GM12878 (cell line): Measurements from ENCODE around the gene STX8. TPM values are rescaled to one million over a fixed set of nuclear protein-coding genes. Genes with fewer than 3 reads are reported as not detected.
"Not testable (repeated sequence)": the region's sequence is repeated elsewhere in the genome, so short reads cannot be mapped to it uniquely, and the experiment has no call there.

Experiments used
- ATAC-seq: fragments of 200-7000 bp; cut with Tn5 transposase; 3 replicates; pipeline ENCODE4 v1.9.1; 2020; ENCODE audit warnings: mild to moderate bottlenecking, moderate library complexity
- BruUV-seq: library from RNA; stranded (reverse); fragments of 400-500 nt; replicated peaks from 2 replicates; lab custom pipeline; 2021; lab: Mats Ljungman, UMichigan
- CTCF ChIA-PET: fragments of 300-600 bp; sonication (Branson Sonifier 250); formaldehyde crosslinking; extraction: SDS; loops from one replicate; lab custom pipeline; 2021; ENCODE audit warnings: inconsistent platforms; lab: Yijun Ruan, JAX
- POLR2A ChIA-PET: fragments of 350-600 bp; formaldehyde crosslinking; extraction: SDS; loops from one replicate; lab custom pipeline; 2021; ENCODE audit warnings: inconsistent platforms; lab: Charles Lee
- RAD21 ChIA-PET: fragments of 300-600 bp; sonication (Branson Sonifier 250); formaldehyde crosslinking; loops from one replicate; lab custom pipeline; 2023; ENCODE audit warnings: antibody characterized with exemption; ENCODE audit not compliant: unreplicated experiment; lab: Charles Lee
- SMC1A ChIA-PET: fragments of 300-600 bp; sonication (Branson Sonifier 250); formaldehyde crosslinking; loops from one replicate; lab custom pipeline; 2023; ENCODE audit not compliant: unreplicated experiment, uncharacterized antibody; lab: Charles Lee
- DNase-seq: peaks from one replicate; pipeline ENCODE4 v3.0.0-alpha.2; 2011; ENCODE audit warnings: low read depth, low spot score
- FAIRE-seq: peaks from 3 replicates; lab custom pipeline; 2011; peaks lifted over from hg19 to GRCh38; lab: Jason Lieb, UNC
- H2AFZ ChIP-seq: 2 replicates; pipeline ENCODE4 v1.6.0; 2011; ENCODE audit warnings: low read depth, low read length, control low read depth; ENCODE audit not compliant: control insufficient read depth
- H3K27ac ChIP-seq: 2 replicates; pipeline ENCODE4 v1.5.1; 2011; ENCODE audit warnings: control low read depth; ENCODE audit not compliant: control insufficient read depth, insufficient read depth
- H3K27me3 ChIP-seq, 2 experiments: replicated peaks in 1 of 2; 2 replicates each; pipeline versions ENCODE4 v1.6.0 to v1.6.1; 2011; ENCODE audit warnings: low read length in 1 of 2; ENCODE audit not compliant: control insufficient read depth in 2 of 2, insufficient read depth in 2 of 2
- H3K36me3 ChIP-seq, 2 experiments: 2 replicates each; pipeline ENCODE4 v1.5.1; 2011; ENCODE audit warnings: low read length in 1 of 2; ENCODE audit not compliant: control insufficient read depth in 2 of 2, insufficient read depth in 2 of 2
- H3K4me1 ChIP-seq: 2 replicates; pipeline ENCODE4 v1.6.1; 2011; ENCODE audit warnings: mild to moderate bottlenecking, low read length, moderate library complexity, mixed read lengths; ENCODE audit not compliant: control insufficient read depth, insufficient read depth
- H3K4me2 ChIP-seq: 2 replicates; pipeline ENCODE4 v1.6.0; 2011; ENCODE audit warnings: control low read depth; ENCODE audit not compliant: control insufficient read depth, insufficient read depth
- H3K4me3 ChIP-seq: fragments of 200-600 bp; sonication (generic); 2 replicates; pipeline ENCODE4 v1.5.1; 2016
- H3K79me2 ChIP-seq: 2 replicates; pipeline ENCODE4 v1.6.0; 2011; ENCODE audit warnings: low read length; ENCODE audit not compliant: control insufficient read depth, insufficient read depth
- H3K9ac ChIP-seq: 2 replicates; pipeline ENCODE4 v1.8.0; 2011; ENCODE audit warnings: low read length, control low read depth, mixed read lengths; ENCODE audit not compliant: control insufficient read depth, insufficient read depth
- H3K9me3 ChIP-seq: replicated peaks from 3 replicates; pipeline ENCODE4 v1.5.1; 2011; ENCODE audit warnings: mild to moderate bottlenecking, low read length; ENCODE audit not compliant: control insufficient read depth, insufficient read depth
- H4K20me1 ChIP-seq: 2 replicates; pipeline ENCODE4 v1.6.0; 2011; ENCODE audit not compliant: control insufficient read depth, insufficient read depth
- POLR2AphosphoS5 ChIP-seq: IDR thresholded peaks from 2 replicates; pipeline ENCODE4 v1.6.1; 2011; ENCODE audit warnings: mild to moderate bottlenecking, low read length, inconsistent platforms
- RELA ChIP-seq: fragments of 450-650 bp; IDR thresholded peaks from 2 replicates; pipeline ENCODE4 v1.8.0; 2014; ENCODE audit warnings: borderline replicate concordance; ENCODE audit not compliant: partially characterized antibody
- RUNX3 ChIP-seq: IDR thresholded peaks from 2 replicates; pipeline ENCODE4 v1.6.1; 2012; ENCODE audit warnings: low read length, inconsistent platforms
- SMC3 ChIP-seq: IDR thresholded peaks from 2 replicates; pipeline ENCODE4 v1.6.1; 2011; ENCODE audit warnings: low read length, improper control_type of control experiment, borderline replicate concordance
- SUPT20H ChIP-seq: IDR thresholded peaks from 2 replicates; pipeline ENCODE4 v1.6.1; 2011; ENCODE audit warnings: low read depth, mild to moderate bottlenecking, low read length, moderate library complexity, borderline replicate concordance; ENCODE audit not compliant: control insufficient read depth
- TCF7 ChIP-seq: IDR thresholded peaks from 2 replicates; pipeline ENCODE4 v1.6.1; 2014; ENCODE audit warnings: antibody characterized with exemption, borderline replicate concordance
- ZZZ3 ChIP-seq: IDR thresholded peaks from 2 replicates; pipeline ENCODE4 v1.6.1; 2011; ENCODE audit warnings: low read depth; ENCODE audit not compliant: control insufficient read depth, insufficient read length
- WGBS: methylation state at CpG from one replicate; pipeline ENCODE4 v1.1.6; 2016; ENCODE audit warnings: low lambda C conversion rate; ENCODE audit not compliant: insufficient replicate concordance, insufficient coverage; ENCODE audit errors: missing lambda C conversion rate; 5-methylcytosine and 5-hydroxymethylcytosine counted together
- in situ Hi-C: fragments of 300-500 bp; cut with MboI; formaldehyde crosslinking; loops from 9 replicates; pipeline ENCODE4 v1.14.3; 2018; ENCODE audit warnings: mixed read lengths
- intact Hi-C: fragments of 100-400 bp; cut with micrococcal nuclease; formaldehyde crosslinking; loops from one replicate; pipeline ENCODE4 v1.14.2; 2022; ENCODE audit not compliant: unreplicated experiment
- polyA plus RNA-seq, 11 experiments: library from polyadenylated mRNA; depleted of rRNA in 4 of 11; unstranded in 6 of 11; stranded (reverse) in 5 of 11; fragments of >200 nt; fragmentation: Nextera tagmentation in 4 of 11; fragmentation: Illumina TruSeq in 1 of 11; extraction: Ambion mirVana in 4 of 11; extraction: Trizol in 1 of 11; gene quantifications; 1 replicate in 1 of 11; 2 replicates in 10 of 11; pipeline versions ENCODE4 v1.2.1 to v1.2.3, GENCODE V29; 2011 to 2016; ENCODE audit warnings: inconsistent platforms in 2 of 11, missing spikeins in 2 of 11, low read depth in 1 of 11
- total RNA-seq, 4 experiments: library from RNA; depleted of rRNA in 3 of 4; stranded (reverse); fragments of >200 nt in 3 of 4; fragmentation: Illumina TruSeq in 1 of 4; extraction: Trizol in 1 of 4; gene quantifications; 2 replicates each; pipeline versions ENCODE4 v1.2.1 to v1.2.3, GENCODE V29; 2013 to 2021
- TF ChIP-seq, protein P1 (sequence below): fragments of 450-650 bp; IDR thresholded peaks from 2 replicates; pipeline ENCODE4 v1.6.1; 2017; ENCODE audit warnings: borderline replicate concordance

STX8 gene
- total and polyA plus RNA-seq, 10 of the 15 experiments (the other 5 are each of a cell fraction or from before 2014, with no cell fraction given), result 47.9 to 151 (median 72.9) TPM

DNA sequence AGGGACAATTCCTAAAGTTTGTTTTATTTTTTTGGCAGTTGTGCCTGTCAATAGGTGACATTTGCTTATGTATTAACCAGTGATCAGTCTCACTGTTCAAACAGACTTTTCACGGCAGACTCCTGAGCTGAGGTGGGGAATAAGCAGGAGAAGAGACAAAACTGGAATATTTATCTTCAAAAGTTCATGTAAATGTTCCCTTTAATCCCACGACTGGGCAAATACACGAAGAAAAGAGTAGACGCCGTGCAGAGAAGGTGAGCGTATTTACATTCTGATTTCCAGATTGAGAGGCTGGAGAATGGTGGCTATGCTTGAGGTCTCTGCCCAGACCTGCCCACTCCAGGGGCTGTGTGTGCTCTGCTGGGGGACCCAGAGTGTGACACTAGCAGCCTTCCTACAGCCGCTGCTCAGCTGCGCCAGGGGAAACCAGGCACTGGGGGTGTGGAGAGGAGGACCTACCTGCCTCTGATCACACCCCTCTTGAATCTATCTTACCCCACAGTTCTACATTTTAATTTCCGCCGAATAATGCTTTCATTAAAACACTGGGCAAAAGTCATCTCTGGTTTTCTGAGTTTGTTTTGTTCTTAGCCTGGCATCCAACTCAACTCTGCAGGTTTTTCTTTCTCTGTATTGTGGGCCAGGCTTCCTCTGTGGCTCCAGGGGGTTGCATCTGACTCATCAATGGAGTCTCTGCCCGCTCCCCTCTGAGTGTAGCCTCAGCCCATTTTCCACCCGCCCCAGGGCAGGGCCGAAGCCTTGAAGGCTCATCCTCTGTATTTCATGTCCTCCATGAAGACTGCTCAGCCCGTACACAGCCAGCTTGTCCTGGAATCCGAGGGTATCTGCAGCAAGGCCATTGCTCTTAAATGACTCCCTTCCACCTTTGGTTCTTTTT is 317.3 kb downstream of the STX8 start (continued):
- no peak for TF ChIP-seq POLR2AphosphoS5
- TF ChIP-seq, protein P1, sequence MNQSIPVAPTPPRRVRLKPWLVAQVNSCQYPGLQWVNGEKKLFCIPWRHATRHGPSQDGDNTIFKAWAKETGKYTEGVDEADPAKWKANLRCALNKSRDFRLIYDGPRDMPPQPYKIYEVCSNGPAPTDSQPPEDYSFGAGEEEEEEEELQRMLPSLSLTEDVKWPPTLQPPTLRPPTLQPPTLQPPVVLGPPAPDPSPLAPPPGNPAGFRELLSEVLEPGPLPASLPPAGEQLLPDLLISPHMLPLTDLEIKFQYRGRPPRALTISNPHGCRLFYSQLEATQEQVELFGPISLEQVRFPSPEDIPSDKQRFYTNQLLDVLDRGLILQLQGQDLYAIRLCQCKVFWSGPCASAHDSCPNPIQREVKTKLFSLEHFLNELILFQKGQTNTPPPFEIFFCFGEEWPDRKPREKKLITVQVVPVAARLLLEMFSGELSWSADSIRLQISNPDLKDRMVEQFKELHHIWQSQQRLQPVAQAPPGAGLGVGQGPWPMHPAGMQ, result no peak
- no peak for TF ChIP-seq RELA
- no peak for TF ChIP-seq SMC3
- no peak for TF ChIP-seq TCF7
- TF ChIP-seq SUPT20H, result no peak
- no peak for TF ChIP-seq RUNX3
- TF ChIP-seq ZZZ3, result no peak

DNA sequence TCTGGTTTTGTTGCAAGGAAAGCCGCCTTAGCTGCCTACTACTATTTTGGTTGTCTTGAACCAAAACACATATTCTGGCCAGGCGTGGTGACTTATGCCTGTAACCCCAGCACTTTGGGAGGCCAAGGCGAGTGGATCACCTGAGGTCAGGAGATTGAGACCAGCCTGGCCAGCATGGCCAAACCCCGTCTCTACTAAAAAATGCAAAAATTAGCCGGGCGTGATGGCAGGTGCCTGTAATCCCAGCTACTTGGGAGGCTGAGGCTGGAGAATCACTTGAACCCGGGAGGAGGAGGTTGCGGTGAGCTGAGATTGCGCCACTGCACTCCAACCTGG is 318.0 kb downstream of the STX8 start:
- H3K4me2 ChIP-seq, H2AFZ ChIP-seq, in situ Hi-C loops, CTCF ChIA-PET, H3K36me3 ChIP-seq, H3K27me3 ChIP-seq, H3K9ac ChIP-seq, H3K4me3 ChIP-seq, intact Hi-C loops, H4K20me1 ChIP-seq, FAIRE-seq, H3K27ac ChIP-seq, DNase-seq, H3K79me2 ChIP-seq, H3K9me3 ChIP-seq, RAD21 ChIA-PET, BruUV-seq, POLR2A ChIA-PET, H3K4me1 ChIP-seq, ATAC-seq: not testable (repeated sequence)
- SMC1A ChIA-PET, result interaction anchor here (1.0 to 1.7 kb wide), 4 partner anchors 34 to 69 kb away, joined by 3 to 4 read pairs (median 3); no protein-coding TSS in a partner anchor
- WGBS, result 86% methylated on average over 9 of the region's 9 CpGs
